Testis (tissue), 2 donors: ENCODE results near the gene COX11.

Source experiments
- CTCF ChIP-seq, 3 experiments: fragments of 450-650 bp in 2 of 3; fragments of 200-600 bp in 1 of 3; sonication (generic) in 1 of 3; IDR thresholded peaks; one replicate each; pipeline ENCODE4 v1.5.1; 2016 to 2019; ENCODE audit warnings: antibody characterized with exemption in 3 of 3, mild to moderate bottlenecking in 2 of 3, moderate library complexity in 1 of 3
- POLR2A ChIP-seq: fragments of 450-650 bp; IDR thresholded peaks from one replicate; pipeline ENCODE4 v1.6.1; 2017; ENCODE audit warnings: antibody characterized with exemption, mild to moderate bottlenecking, moderate library complexity

- TF ChIP-seq CTCF (IDR thresholded peaks at IDR 0.05): peak in 1 of 3 experiments; percentile 27
- no peak for TF ChIP-seq POLR2A
Observed at GRCh38 chr17:54967621-54968261, 713 bp downstream of the COX11 start.
